GM18909 (cell line): ENCODE measurements around the gene ADAM30.

ENCODE experiments used
- ATAC-seq: cut with Tn5 transposase; IDR thresholded peaks from one replicate; pipeline ENCODE4 v1.9.1; 2021; ENCODE audit warnings: mild to moderate bottlenecking; ENCODE audit not compliant: unreplicated experiment, poor library complexity

The ADAM30 gene

DNA sequence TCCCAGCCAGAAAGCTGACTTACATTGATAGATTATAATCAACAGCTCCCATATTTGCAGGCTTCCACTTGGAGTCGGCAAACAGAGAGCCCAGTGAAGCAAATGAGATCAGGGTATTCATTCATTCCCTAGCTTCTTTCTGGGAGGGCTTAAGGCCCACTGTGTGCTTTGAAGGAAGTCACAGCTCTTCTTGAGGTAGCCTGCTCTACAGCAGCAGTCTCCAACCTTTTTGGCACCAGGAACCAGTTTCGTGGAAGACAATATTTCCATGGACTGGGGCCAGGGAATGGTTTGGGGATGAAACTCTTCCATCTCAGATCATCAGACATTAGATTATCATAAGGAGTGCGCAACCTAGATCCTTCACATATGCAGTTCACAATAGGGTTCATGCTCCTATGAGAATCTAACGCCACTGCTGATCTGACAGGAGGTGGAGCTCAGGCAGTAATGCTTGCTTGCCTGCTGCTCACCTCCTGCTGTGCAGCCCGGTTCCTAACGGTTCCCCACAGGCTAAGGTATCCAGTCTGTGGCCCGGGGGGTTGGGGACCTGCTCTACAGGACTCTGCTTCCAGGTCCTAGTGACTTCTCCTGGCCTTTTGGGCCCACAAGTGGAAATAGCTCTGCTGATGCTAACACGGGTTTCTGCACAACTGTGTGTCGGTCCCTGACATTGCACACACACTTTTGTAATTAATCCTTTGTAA lies 13.7 kb upstream of the ADAM30 start:
- no peak for ATAC-seq

GRCh38 chr1:119908661-119909060 lies 12.3 kb upstream of the ADAM30 start:
- ATAC-seq: no peak

GRCh38 chr1:119906927-119907652 lies 10.8 kb upstream of the ADAM30 start:
- ATAC-seq: no peak

GRCh38 chr1:119903443-119903835 lies 7.1 kb upstream of the ADAM30 start:
- no peak for ATAC-seq

- no peak for ATAC-seq
These were observed 6.6 kb upstream of the ADAM30 start for GRCh38 chr1:119902775-119903442.

DNA sequence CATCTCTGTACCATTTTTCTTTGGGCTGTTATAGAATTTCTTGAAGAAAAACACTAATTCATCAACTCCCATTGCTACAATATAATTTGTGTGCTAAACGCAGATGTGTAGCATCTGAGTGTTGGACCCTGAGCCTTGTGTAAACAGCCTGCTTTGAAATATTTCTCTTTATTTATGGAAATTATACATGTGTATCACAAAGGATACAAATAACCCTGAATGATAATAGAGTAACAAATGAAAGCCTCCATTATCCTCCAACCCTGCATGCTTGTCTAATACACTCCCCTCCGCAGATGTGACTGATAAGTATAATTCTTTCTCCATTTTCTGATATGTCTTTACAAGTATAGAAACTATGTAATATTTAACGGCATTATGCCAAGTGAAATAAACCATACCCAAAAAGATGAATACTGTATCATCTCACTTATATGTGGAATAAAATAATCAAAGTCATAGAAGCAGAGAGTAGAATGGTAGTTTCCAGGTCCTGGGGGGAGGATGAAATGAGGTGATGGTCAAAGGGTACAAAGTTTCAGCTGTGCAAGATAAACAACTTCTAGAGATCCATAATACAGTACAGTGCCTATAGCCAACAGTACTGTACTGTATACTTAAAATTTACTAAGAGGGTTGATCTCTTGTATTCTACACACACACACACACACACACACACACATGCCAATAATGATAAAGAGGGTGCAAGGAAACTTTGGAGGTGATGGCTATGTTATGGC lies 2.8 kb upstream of the ADAM30 start:
- ATAC-seq: no peak

DNA sequence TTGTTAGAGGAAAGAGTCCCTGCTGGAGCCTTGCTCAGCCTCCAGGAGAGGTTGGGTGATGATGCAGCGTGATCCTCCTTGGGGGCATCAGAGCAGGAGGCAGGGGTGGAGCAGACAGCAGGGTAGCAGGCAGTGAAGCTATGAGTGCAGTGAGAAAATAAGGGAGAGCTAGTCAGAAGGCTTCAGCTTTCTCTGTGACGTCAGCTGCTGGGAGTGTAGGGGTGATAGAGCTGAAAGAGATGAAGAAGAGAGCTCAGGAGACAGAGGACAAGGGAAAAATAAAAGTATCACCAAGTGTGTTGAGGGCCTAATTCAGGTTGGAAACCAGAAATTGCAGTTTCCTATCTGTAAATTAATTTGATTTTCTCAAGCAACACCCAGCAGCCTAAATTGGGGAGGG lies 2.2 kb upstream of the ADAM30 start:
- no peak for ATAC-seq

- no peak for ATAC-seq
These were observed 1.2 kb downstream of the ADAM30 start for GRCh38 chr1:119895102-119895501.

- no peak for ATAC-seq
These were observed 2.3 kb downstream of the ADAM30 start for GRCh38 chr1:119893827-119894700.

- ATAC-seq: no peak
These were observed 3.0 kb downstream of the ADAM30 start for GRCh38 chr1:119893238-119893791.

DNA sequence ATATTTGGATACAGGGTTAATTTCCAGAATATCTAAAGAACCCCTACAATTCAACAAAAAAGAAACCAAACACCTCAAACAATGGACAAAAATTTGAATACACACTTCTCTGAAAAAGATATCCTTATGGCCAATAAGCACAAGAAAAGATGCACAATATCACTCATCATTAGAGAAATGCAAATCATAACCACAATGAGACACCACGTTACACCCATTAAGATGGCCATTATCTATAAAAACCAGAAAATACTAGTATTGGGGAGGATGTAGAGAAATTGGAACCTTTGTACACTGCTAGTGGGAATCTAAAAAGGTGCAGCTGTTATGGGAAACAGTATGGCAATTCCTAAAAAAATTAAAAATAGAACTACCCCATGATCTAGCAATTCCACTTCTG lies 4.9 kb downstream of the ADAM30 start:
- ATAC-seq: no peak

DNA sequence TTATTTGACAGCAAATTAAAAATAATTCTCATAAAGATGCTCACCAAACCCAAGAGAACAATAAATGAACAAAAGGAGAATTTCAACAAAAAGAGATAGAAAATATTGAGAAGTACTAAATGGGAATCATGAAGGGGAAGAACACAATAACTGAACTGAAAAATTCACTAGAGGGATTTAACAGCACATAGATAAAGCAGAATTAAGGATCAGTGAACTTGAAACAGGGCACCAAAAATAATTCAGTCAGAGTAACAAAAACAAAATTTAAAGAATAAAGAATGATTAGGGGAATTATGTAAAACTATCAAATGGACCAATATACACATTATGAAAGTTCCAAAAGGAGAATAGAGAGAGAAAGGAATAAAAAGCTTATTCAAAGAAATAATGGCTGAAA lies 7.8 kb downstream of the ADAM30 start:
- no peak for ATAC-seq

DNA sequence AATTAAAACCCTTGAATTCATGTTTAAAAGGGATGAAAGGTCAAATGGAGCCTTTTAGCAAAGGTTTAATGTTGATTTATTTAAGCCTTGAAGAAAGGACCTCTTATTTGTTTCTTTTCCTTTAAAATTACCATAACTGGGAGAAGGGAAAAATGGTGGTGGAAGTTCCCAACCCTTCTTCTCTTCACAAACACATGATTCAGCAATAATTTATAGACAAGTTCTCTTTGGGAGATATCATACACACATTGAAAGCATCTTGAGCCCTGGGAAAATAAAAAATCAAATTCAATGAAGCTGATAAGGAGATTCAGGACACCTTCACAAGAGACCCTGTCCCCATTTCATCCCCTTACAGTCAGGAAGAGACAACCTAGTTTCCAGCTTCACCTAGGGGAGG lies 8.9 kb downstream of the ADAM30 start:
- no peak for ATAC-seq

DNA sequence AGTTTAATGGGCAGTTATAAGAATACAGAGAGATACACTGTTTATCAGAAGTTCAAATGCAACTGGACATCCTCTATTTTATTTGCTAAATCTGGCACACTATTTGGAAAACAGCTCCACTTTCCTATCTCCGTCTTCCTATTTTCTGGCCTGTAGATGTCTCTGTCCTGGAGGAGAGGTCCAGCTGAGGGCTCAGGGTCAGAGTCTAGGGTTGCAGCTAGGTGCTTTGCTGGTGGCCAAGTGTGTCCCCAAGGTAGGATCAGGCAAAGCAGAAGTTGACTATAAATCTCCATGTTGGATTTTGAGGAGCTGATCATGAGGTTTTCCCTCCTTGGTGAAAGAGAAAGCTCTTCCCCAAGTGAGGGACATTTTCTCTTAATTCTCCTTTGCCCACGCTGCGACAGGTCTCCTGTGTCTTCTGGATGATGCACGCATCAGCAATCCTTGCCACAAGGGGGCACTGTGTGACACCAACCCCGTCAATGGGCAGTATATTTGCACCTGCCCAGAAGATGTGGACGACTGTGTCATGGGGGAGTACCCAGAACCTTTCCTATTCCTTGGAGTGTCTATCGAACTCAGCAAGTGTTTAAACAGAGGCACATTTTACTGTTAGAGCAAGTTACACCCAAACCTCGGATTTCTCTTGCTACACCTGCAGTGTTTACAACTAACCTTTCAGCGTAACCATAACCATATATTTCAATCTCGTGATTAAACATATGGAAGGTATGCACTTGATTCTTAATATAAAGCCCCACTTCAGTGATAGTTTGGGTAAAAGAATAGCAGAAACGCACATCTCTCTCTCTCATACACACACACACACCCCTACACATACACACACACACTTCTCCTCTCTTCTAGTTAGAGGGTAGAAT lies 10.2 kb downstream of the ADAM30 start:
- ATAC-seq: no peak

DNA sequence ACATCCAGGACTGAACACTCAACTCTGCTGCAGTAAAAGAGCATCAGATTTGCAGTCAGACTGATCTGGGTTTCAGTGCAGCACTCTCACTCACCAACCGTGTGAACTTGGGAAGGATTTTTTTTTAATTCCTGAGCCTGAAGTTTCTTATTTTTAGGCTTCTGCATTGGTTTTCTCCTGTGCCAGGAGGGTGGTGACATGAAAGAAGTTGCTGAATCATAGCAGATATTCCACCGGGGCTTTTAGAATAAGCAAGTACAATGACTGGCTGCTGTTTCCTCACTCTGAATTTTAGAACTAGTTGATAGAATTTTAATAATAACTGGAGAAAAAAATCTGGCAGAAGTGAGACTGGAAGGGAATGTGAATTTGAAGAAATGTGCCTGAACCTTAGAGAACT lies 11.6 kb downstream of the ADAM30 start:
- ATAC-seq: no peak

DNA sequence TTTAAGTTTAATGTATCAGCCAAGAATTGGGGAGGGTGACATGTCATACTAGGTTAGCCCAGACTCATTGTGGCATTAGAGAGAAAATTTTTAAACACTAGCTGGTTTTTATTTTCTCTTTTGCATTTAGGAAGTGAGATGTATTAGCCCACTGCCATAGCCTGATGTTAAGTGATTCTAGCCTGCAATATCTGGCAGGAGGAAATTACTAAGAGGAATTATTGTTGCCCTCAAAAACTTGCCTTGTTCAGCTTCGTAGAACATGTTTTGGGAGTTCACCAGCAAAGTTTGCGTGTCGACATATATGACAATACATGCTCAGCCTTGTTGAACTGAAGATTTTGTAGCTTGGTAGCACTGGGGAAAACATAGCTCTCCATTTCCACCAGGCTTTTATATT lies 12.5 kb downstream of the ADAM30 start:
- ATAC-seq: no peak

- no peak for ATAC-seq
These were observed 13.9 kb downstream of the ADAM30 start for GRCh38 chr1:119882132-119883049.
